Heart left ventricle (tissue), 16 donors: ENCODE data around the gene ZNF750. TPM values are rescaled to one million over a fixed set of nuclear protein-coding genes. Genes with fewer than 3 reads are reported as not detected.

Source experiments
- ATAC-seq, 4 donors: fragments of 200-7000 bp; cut with Tn5 transposase; one replicate each; pipeline ENCODE4 v1.9.1; 2020 to 2022; ENCODE audit warnings: moderate library complexity in 4 of 4, mild to moderate bottlenecking in 3 of 4, moderate number of reproducible peaks in 1 of 4
- DNase-seq, 5 donors: peaks; one replicate each; pipeline ENCODE4 v3.0.0-alpha.2; 2020
- H3K27ac ChIP-seq, 12 donors: fragments of 200-600 bp; sonication (generic) in 4 of 12; one replicate each; pipeline versions ENCODE4 v1.5.0 to v1.8.0; 2016 to 2022; ENCODE audit warnings: mild to moderate bottlenecking in 2 of 12
- H3K27me3 ChIP-seq, 9 donors: fragments of 200-600 bp; sonication (generic) in 2 of 9; one replicate each; pipeline versions ENCODE4 v1.5.1 to v1.8.0; 2016 to 2022; ENCODE audit warnings: mild to moderate bottlenecking in 3 of 9
- H3K36me3 ChIP-seq, 9 donors: fragments of 200-600 bp; sonication (generic) in 2 of 9; one replicate each; pipeline versions ENCODE4 v1.5.0 to v1.8.0; 2018 to 2022; ENCODE audit warnings: mild to moderate bottlenecking in 2 of 9
- H3K4me1 ChIP-seq, 12 donors: fragments of 200-600 bp; sonication (generic) in 4 of 12; one replicate each; pipeline versions ENCODE4 v1.5.0 to v1.8.0; 2016 to 2022; ENCODE audit warnings: mild to moderate bottlenecking in 3 of 12
- H3K4me3 ChIP-seq, 12 donors: fragments of 200-600 bp; sonication (generic) in 4 of 12; one replicate each; pipeline versions ENCODE4 v1.5.0 to v1.8.0; 2017 to 2022; ENCODE audit warnings: mild to moderate bottlenecking in 9 of 12, moderate library complexity in 4 of 12
- H3K9me3 ChIP-seq, 12 donors: fragments of 200-600 bp; sonication (generic) in 4 of 12; one replicate each; pipeline versions ENCODE4 v1.5.0 to v1.8.0; 2016 to 2022; ENCODE audit warnings: mild to moderate bottlenecking in 1 of 12
- POLR2A ChIP-seq, 2 donors: fragments of 450-650 bp; IDR thresholded peaks; one replicate each; pipeline ENCODE4 v1.6.1; 2017; ENCODE audit warnings: antibody characterized with exemption in 2 of 2, mild to moderate bottlenecking in 2 of 2, moderate library complexity in 2 of 2
- WGBS, 4 donors: extraction: QIAGEN DNeasy Blood & Tissue Kit in 2 of 4; methylation state at CpG; one replicate each; pipeline versions ENCODE4 v1.1.5 to v1.1.7; 2013 to 2018; 5-methylcytosine and 5-hydroxymethylcytosine counted together
- intact Hi-C, 10 donors: fragments of 100-400 bp; cut with DNase I; formaldehyde crosslinking; loops; one replicate each; pipeline versions ENCODE4 v1.11.1 to v1.14.2; 2022
- polyA plus RNA-seq, 2 donors: library from polyadenylated mRNA; stranded (reverse); fragments of 200-250 nt; gene quantifications; one replicate each; pipeline ENCODE4 v1.2.3, GENCODE V29; 2013
- total RNA-seq, 9 donors: library from RNA; depleted of rRNA in 2 of 9; stranded (reverse); fragments of >200 nt in 2 of 9; fragmentation: NEBNext Ultra II Directional in 3 of 9; extraction: Animal tissue kit (Norgen Biotek cat#: 25700) in 3 of 9; gene quantifications; one replicate each; pipeline versions ENCODE4 v1.1.0 to v1.2.4, GENCODE V29; 2016 to 2023
- TF ChIP-seq, protein P1 (sequence below), 12 donors: fragments of 200-600 bp; sonication (generic) in 4 of 12; IDR thresholded peaks; one replicate each; pipeline versions ENCODE4 v1.5.0 to v1.8.0; 2018 to 2022; ENCODE audit warnings: antibody characterized with exemption in 12 of 12, mild to moderate bottlenecking in 5 of 12
- donor health status: ischemic (EF 13 %, LVEDD 7.1; RV severe dilation, severe dysfunction).
- donor health status: healthy with polysubstance abuse.
- donor health status: DM: no; HTN: yes; CAD: no.
- donor health status: DM: no; HTN: no; CAD: no.
- donor health status: ischemic (EF 25% LVEDD 6.9; RV normal size, moderate dysfunction).
- donor health status: ischemic (EF 25% LVEDD 5.7; RV mildly dilated, moderate dysfunction).
- donor health status: healthy.
- donor health status: DM: yes; HTN: yes; CAD: no.
- donor health status: ischemic (EF 35%, LVEDD 5.7; RV mildly dilated, moderate dysfunction).
- donor health status: nonischemic (EF 11% LVEDD 7.7; RV severe dilation, severe dysfunction).
- donor health status: DM: yes; HTN: yes; CAD: no.
- donor health status: PGD.
- donor health status: ischemic (EF 29% LVEDD 5.4; RV normal size, mild dysfunction).
- donor health status: nonischemic (EF 23%, LVEDD 6.1; RV moderate dilation, normal function).

Gene ZNF750
- total and polyA plus RNA-seq, 11 donors: 0.08 to 0.38 (median 0.24) TPM; not detected in 7

DNA sequence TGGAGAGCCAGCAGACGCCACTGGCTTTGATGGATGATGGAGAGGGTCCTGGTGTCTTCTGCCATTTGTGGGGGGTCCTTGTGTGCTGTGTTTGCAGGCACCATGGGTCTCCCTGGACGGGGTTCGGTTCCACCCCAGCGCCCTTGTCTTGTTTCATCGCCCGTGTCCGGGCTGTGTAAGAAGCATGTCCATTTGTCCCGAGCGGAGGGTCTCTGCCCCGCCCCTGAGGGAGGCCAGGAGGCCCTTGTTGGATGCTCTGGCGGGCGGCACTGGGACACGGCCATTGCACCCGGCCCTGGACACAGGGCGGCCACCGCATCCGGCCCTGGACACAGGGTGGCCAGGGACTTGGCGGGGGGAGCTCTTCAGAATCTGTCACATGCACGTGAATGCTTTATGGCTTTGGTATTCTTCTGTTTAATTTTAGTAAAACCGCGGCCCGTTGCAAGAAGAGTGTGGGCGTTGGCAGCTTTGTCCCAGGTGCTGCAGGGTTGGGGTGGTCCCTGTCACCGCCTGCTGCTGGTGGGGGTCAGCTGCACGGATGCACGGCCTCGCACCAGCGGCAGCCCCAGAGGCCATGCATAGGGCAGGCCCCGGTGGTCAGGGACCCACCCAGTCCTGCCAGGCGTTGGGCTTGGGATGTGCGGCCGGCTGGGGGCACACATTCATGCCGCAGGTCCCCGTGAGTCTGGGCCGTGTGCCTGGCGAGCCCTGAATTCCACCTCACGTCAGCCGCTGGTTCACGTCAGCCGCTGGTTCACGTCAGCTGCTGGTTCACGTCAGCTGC, 21.0 kb upstream of the ZNF750 start:
- TF ChIP-seq POLR2A (IDR thresholded peaks at IDR 0.05): no peak
- TF ChIP-seq, protein P1, sequence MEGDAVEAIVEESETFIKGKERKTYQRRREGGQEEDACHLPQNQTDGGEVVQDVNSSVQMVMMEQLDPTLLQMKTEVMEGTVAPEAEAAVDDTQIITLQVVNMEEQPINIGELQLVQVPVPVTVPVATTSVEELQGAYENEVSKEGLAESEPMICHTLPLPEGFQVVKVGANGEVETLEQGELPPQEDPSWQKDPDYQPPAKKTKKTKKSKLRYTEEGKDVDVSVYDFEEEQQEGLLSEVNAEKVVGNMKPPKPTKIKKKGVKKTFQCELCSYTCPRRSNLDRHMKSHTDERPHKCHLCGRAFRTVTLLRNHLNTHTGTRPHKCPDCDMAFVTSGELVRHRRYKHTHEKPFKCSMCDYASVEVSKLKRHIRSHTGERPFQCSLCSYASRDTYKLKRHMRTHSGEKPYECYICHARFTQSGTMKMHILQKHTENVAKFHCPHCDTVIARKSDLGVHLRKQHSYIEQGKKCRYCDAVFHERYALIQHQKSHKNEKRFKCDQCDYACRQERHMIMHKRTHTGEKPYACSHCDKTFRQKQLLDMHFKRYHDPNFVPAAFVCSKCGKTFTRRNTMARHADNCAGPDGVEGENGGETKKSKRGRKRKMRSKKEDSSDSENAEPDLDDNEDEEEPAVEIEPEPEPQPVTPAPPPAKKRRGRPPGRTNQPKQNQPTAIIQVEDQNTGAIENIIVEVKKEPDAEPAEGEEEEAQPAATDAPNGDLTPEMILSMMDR (IDR thresholded peaks at IDR 0.05): no peak
- 85 to 96% (median 89%) methylated on average over 28 to 42 of the region's 42 CpGs for WGBS, 4 donors
- H3K4me1 ChIP-seq: peaks cover 0 to 61% (median 21%) of the 10 kb centered on the region in 12 donors
- H3K27ac ChIP-seq: peak overlapping the region in 4 of 12 donors; percentile 12 to 94 (median 50)
- no peaks in the 10 kb centered on the region for H3K9me3 ChIP-seq
- ATAC-seq: peak in 1 of 4 donors; percentile 12
- no peaks in the 10 kb centered on the region for H3K36me3 ChIP-seq
- intact Hi-C loops: no loop called here
- DNase-seq: no peak
- H3K4me3 ChIP-seq: peak overlapping the region in 1 of 12 donors; percentile 23
- no peaks in the 10 kb centered on the region for H3K27me3 ChIP-seq

- intact Hi-C loops: no loop called here
These were observed 19.9 kb upstream of the ZNF750 start for GRCh38 chr17:82859431-82860403.

GRCh38 chr17:82858376-82859126, 18.7 kb upstream of the ZNF750 start:
- Histone ChIP-seq H3K4me1 (peaks cover 0 to 38% (median 11%) of the 10 kb centered on the region in 12 donors), H3K9me3 (no peaks in the 10 kb centered on the region), H3K27me3 (no peaks in the 10 kb centered on the region), H3K36me3 (peaks cover 0 to 18% (median 6%) of the 10 kb centered on the region in 9 donors), H3K27ac (peak overlapping the region in 5 of 12 donors; percentile 4 to 94 (median 18)), H3K4me3 (no peak overlapping the region)
- DNase-seq: no peak
- WGBS, 4 donors: 72 to 84% (median 81%) methylated on average over 24 to 28 of the region's 28 CpGs
- no peak for TF ChIP-seq POLR2A (IDR thresholded peaks at IDR 0.05)
- TF ChIP-seq, protein P1 (IDR thresholded peaks at IDR 0.05): no peak
- ATAC-seq: no peak
- intact Hi-C loops: no loop called here

More at GRCh38 chr17:82859431-82860403, 19.9 kb upstream of the ZNF750 start:
- H3K4me1 ChIP-seq: peaks cover 0 to 50% (median 18%) of the 10 kb centered on the region in 12 donors
- peak; percentile 41 to 57 (median 50) for ATAC-seq
- peak overlapping the region in 1 of 12 donors; percentile 23 for H3K4me3 ChIP-seq
- no peaks in the 10 kb centered on the region for H3K9me3 ChIP-seq
- H3K27me3 ChIP-seq: no peaks in the 10 kb centered on the region
- TF ChIP-seq POLR2A (IDR thresholded peaks at IDR 0.05): no peak
- TF ChIP-seq, protein P1 (IDR thresholded peaks at IDR 0.05): no peak
- WGBS, 4 donors: 69 to 78% (median 74%) methylated on average over 20 to 23 of the region's 23 CpGs
- peak in 1 of 5 donors; percentile 61 for DNase-seq
- H3K27ac ChIP-seq: peak overlapping the region in 9 of 12 donors; percentile 4 to 94 (median 34)
- H3K36me3 ChIP-seq: peaks cover 0 to 7% (median 3%) of the 10 kb centered on the region in 9 donors
